Stimulated activated CD8-positive, alpha-beta memory T cell treated with anti-CD3 and anti-CD28 coated beads, Interleukin-4, amount 100 ng/mL, for 1 hour (primary cell): ENCODE results near the gene SLC25A23.
"Not testable (repeated sequence)": the region's sequence is repeated elsewhere in the genome, so short reads cannot be mapped to it uniquely, and the experiment has no call there.

Experiments
- DNase-seq, 2 donors: peaks; one replicate each; pipeline ENCODE4 v3.0.0-alpha.2; 2020; ENCODE audit warnings: low read depth in 2 of 2, low spot score in 1 of 2

SLC25A23 gene

DNA sequence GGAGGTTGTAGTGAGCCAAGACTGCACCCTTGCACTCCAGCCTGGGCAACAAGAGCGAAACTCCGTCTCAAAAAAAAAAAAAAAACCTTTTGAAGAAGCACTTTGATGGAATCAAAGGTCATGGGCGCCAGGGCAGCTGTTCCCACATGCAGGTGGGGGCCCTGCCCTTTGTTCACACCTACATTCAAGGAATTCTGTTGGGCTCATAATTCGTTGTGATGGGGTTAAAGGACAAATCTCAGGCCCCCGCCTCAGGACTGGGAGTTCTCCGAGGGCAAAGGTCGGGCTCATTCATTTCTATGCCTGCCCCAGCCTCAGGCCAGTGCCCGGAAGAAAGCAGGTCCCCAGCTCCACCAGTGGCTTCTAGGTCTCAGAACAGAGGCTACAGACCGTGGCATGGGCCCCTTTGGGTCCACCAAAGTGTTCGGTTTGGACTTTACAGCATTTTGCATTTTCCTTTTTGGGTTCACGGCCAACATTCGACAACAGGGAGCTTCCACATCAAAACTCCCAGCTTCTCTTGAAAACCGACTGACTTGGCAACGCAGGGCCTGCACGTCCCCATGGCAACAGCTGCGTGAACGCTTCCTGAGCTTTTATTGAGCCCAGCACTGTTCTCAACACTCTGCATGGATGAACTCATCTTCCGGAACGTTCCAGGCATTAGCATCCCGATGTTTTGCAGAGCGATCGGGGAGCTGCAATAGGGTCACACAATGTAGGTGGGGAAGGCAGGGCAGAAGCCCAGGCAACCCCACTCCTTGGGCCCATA lies 56.6 kb downstream of the SLC25A23 start:
- DNase-seq: no peak

DNA sequence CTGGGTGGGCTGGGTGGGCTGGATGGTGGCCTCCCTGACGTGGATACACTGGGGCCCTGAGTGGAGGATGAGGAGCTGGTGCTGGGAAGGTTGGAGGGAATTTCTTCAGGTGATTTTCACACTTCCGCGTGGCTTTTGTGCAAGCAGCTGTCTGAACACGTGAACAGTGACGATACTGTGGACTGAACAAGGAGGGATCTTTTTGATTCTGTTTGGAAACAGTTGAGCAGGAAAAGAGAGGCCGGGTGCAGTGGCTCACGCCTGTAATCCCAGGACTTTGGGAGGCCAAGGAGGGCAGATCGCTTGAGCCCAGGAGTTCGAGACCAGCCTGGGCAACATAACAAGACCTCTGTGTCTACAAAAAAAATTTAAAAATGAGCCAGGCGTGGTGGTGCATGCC lies 57.5 kb downstream of the SLC25A23 start:
- DNase-seq: no peak

DNA sequence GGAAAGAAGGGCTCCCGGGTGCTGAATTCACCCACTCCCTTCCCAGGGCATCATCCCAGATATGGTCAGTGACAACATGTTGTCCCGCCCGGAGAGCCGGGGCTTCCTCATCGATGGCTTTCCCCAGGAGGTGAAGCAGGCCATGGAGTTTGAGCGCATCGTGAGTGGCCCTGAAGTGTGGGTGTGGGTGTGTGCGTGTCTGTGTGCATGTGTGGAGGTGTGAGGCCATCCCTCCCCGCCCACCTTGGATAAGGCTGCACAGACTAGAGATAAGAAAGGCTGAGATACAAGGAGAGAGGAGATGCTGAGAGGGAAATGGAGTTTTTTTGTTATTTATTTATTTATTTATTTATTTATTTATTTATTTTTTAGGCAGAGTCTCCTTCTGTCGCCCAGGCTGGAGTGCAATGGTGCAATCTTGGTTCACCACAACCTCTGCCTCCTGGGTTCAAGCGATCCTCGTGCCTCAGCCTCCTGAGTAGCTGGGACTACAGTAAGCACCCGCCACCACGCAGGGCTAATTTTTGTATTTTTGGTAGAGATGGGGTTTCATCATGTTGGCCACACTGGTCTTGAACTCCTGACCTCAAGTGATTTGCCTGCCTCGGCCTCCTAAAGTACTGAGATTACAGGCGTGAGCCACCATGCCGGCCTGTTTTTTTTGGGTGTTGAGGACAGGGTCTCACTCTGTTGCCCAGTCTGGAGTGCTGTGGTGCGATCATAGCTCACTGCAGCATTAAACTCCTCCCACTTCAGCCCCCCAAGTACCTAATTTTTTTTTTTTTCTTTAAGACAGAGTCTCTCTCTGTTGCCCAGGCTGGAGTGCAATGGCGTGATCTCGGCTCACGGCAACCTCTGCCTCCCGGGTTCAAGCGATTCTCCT lies 59.3 kb downstream of the SLC25A23 start:
- not testable (repeated sequence) for DNase-seq

DNA sequence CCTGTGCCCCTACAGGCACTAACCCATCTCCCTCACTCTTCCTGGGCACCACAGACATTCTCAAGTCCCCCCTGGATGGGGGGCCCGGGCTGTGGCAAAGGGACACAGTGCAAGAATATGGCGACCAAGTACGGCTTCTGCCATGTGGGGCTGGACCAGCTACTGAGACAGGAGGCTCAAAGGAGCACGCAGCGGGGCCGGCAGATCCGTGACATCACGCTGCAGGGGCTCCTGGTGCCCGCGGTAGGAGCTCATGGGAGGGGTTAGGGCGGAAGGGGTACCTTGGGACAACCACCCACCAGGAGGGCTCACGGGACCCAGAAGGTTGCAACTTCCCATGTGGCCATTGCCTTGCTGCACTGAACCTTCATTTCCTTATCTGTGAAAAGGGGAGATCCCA lies 63.3 kb downstream of the SLC25A23 start:
- no peak for DNase-seq

DNA sequence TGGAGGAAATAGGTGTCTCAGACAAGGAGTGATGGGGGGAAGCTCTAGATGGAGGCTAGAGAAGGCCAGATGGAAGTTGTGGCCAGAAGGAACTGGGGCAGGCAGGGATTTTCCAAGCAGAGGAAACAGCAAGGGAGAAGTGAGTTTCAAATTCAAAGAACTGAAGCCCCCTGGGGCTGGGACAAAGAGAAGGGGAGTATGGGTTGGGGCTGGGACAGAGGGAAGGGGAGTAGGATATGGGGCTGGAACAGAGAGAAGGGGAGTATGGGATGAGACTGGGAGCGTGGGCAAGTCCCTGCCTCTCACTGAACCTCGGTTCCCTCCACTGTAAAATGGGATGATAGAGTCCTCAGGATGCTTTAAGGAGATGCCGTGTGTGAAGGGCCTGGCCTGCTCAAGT lies 64.8 kb downstream of the SLC25A23 start:
- DNase-seq: no peak

DNA sequence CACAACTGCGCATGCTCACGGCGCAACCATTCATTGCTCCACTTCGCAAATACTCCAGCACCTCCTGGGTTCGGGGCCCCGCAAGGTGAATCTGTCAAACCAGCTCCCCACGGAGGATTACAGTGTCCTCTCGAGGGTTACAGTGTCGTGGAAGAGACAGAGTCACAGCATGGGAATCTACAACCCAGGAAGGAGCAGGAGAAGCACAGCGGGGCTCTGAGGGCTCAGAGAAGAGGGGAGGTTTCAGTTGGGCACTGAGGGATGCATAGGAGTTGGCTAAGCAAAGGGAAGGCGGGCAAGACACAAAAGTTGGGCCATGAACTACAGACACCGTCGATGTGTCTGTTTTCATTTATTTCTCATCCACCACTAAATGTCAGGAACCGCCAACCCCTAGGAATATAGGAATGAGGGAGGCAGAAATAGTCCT lies 65.6 kb downstream of the SLC25A23 start:
- DNase-seq: peak in 1 of 2 donors; percentile 54

DNA sequence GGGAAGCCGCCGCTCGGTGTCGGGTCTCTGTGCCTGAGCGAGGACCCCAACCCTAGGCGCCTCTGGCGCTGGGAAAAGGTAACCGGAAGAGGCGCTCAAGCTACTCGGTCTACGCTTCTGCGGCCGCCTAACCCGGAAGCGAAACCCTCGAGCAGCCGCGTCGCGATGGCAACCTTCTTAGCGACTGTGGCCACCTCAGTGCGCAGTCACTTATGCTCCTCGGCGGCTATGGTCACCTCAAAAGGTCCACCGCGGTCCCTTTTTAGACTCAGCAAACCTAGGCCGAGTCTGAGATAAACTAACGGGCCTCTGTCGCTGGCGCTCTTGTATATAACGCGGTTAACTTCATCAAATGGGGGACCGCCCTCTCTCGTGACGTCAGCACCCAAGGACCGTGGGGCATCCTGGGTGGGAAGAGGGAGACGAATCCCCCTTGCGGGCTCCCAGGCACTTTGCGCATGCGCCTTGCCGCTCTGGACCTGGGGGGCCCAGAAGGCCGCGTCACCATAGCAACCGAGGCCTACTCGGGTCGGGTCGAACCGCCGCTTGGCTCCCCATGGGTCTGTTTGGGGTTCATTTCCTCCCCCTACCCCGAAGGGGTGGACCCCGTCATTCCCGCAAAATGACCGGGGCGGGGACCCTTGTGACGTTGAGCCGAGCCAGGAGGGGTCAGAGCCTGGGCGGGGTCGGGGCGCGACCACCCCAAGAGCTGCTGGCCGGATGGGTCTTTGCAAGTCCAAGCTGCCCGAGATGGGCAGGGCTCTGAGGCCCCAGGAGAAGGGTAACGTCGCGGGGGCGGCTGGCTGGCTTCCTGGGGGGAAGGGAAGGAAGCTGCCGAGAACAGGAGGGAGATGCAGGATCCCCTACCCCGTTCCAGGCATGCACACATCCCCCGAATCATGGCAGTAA lies 66.3 kb downstream of the SLC25A23 start, which contains the start of gene GTF2F1:
Gene GTF2F1, minus strand, starts transcription at position 91 of the 909 bp plus-strand sequence. CDS start 169 bp downstream, outside the sequence.
- peak; percentile 90 to 93 for DNase-seq

DNA sequence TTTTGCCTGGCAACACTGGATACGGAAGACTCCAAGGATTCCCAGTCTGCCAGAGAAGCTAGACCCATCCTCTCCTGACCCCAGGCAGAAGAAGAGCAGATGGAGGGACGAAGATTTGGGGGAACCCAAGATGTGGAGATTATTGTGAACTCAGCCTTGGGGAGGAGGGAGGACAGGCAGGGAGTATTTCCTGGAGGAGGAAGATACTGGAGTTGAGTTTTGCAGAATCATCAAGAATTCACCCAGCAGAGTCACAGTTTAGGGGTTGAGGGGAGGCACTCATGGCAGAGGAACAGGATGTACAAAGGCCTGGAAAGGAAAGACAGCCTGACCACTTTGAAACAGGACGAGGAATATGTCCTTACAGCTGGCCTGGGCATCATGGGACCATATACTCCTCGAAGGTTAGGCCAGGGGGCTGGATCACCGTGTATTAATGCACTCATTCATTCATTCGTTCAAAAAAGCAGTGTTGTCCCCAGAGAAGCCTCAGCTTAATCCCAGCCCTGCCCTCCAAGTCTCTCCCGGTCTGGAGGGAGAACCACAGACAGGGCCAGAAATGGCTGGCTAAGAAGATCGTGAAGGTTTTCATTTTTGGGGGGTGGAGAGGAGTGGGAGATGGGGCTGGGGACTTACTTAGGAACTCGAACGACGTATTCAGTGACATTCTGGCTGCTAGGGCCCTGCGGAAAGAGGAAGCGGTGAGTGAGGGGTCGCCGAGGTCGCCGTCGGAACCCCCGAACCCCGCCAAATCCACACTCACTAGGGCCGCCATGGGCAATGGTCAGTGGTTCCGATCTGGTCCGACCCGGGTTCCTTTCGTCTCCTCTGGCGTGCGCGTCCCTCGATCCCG lies 67.1 kb downstream of the SLC25A23 start:
- DNase-seq: no peak
